HEK293 (cell line): ENCODE data around the gene EXOC2.

Experiments used
- HOXD13 ChIP-seq: sonication (generic); formaldehyde crosslinking; IDR thresholded peaks from 2 replicates; pipeline ENCODE4 v1.8.0; 2022; ENCODE audit warnings: missing genetic modification reagents, borderline replicate concordance
- KLF9 ChIP-seq: fragments of 450-650 bp; formaldehyde crosslinking; IDR thresholded peaks from 2 replicates; pipeline ENCODE4 v1.5.1; 2016; ENCODE audit warnings: missing biosample characterization, missing genetic modification characterization, low read depth
- MYNN ChIP-seq: fragments of 450-650 bp; formaldehyde crosslinking; IDR thresholded peaks from 2 replicates; pipeline ENCODE4 v1.5.1; 2016; ENCODE audit warnings: missing biosample characterization, missing genetic modification characterization, borderline replicate concordance
- REPIN1 ChIP-seq: fragments of 450-650 bp; formaldehyde crosslinking; IDR thresholded peaks from 2 replicates; pipeline ENCODE4 v1.5.1; 2017; ENCODE audit warnings: missing biosample characterization, missing genetic modification characterization, low read depth
- SCRT1 ChIP-seq: fragments of 450-650 bp; formaldehyde crosslinking; IDR thresholded peaks from 2 replicates; pipeline ENCODE4 v1.5.1; 2016; ENCODE audit warnings: missing biosample characterization, missing genetic modification characterization, borderline replicate concordance
- SCRT2 ChIP-seq: fragments of 450-650 bp; formaldehyde crosslinking; IDR thresholded peaks from 2 replicates; pipeline ENCODE4 v1.5.1; 2016; ENCODE audit warnings: missing biosample characterization, missing genetic modification characterization
- TCF7L2 ChIP-seq: IDR thresholded peaks from 2 replicates; pipeline ENCODE4 v1.6.1; 2011; ENCODE audit warnings: low read depth, mild to moderate bottlenecking, inconsistent platforms, low read length, moderate library complexity, borderline replicate concordance
- YY1 ChIP-seq: fragments of 450-650 bp; formaldehyde crosslinking; IDR thresholded peaks from 2 replicates; pipeline ENCODE4 v1.5.1; 2018; ENCODE audit warnings: missing biosample characterization, missing genetic modification characterization
- ZBTB1 ChIP-seq: fragments of 450-650 bp; formaldehyde crosslinking; IDR thresholded peaks from 2 replicates; pipeline ENCODE4 v1.5.1; 2016; ENCODE audit warnings: missing biosample characterization, missing genetic modification characterization
- ZNF2 ChIP-seq: fragments of 450-650 bp; formaldehyde crosslinking; IDR thresholded peaks from 2 replicates; pipeline ENCODE4 v1.5.1; 2016; ENCODE audit warnings: missing biosample characterization, missing genetic modification characterization
- ZNF274 ChIP-seq, 2 experiments: fragments of 200-500 bp in 1 of 2; fragments of 450-650 bp in 1 of 2; sonication (Bioruptor generic) in 1 of 2; formaldehyde crosslinking in 1 of 2; IDR thresholded peaks; 2 replicates each; pipeline versions ENCODE4 v1.5.1 to v1.6.1; 2014 to 2016; ENCODE audit warnings: borderline replicate concordance in 1 of 2, inconsistent platforms in 1 of 2, low read length in 1 of 2, missing biosample characterization in 1 of 2, missing genetic modification characterization in 1 of 2
- ZSCAN23 ChIP-seq: fragments of 450-650 bp; formaldehyde crosslinking; IDR thresholded peaks from 2 replicates; pipeline ENCODE4 v1.5.1; 2016; ENCODE audit warnings: missing biosample characterization, missing genetic modification characterization
- TF ChIP-seq, protein P1 (sequence below): fragments of 450-650 bp; formaldehyde crosslinking; IDR thresholded peaks from 2 replicates; pipeline ENCODE4 v1.5.1; 2016; ENCODE audit warnings: missing biosample characterization, missing genetic modification characterization
- TF ChIP-seq, protein P2 (sequence below): fragments of 450-650 bp; formaldehyde crosslinking; IDR thresholded peaks from 2 replicates; pipeline ENCODE4 v1.5.1; 2017; ENCODE audit warnings: missing biosample characterization, missing genetic modification characterization

DNA sequence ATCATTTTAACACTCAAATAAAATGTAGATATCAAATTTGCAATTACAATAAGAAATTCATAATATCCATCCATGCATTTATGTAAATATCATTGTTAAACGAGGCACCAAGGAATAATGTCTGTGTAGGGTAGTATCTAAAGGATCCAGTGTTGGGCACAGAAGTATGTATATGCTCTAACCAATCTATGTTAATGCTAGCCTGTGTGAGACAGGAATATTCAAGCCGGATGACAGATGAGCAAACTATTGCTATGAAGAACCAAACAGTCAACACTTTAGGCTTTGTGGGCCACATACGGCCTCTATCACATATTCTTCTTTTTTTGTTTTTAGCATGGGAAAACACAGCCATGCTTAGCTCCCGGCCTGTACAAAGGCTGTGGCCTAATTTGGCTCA is 81.0 kb downstream of the EXOC2 start:
- no peak for TF ChIP-seq SCRT1 (tag by site-specific recombination)
- TF ChIP-seq, protein P1, sequence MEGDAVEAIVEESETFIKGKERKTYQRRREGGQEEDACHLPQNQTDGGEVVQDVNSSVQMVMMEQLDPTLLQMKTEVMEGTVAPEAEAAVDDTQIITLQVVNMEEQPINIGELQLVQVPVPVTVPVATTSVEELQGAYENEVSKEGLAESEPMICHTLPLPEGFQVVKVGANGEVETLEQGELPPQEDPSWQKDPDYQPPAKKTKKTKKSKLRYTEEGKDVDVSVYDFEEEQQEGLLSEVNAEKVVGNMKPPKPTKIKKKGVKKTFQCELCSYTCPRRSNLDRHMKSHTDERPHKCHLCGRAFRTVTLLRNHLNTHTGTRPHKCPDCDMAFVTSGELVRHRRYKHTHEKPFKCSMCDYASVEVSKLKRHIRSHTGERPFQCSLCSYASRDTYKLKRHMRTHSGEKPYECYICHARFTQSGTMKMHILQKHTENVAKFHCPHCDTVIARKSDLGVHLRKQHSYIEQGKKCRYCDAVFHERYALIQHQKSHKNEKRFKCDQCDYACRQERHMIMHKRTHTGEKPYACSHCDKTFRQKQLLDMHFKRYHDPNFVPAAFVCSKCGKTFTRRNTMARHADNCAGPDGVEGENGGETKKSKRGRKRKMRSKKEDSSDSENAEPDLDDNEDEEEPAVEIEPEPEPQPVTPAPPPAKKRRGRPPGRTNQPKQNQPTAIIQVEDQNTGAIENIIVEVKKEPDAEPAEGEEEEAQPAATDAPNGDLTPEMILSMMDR (tag by site-specific recombination) = no peak
- TF ChIP-seq ZSCAN23 = no peak
- no peak for TF ChIP-seq HOXD13
- TF ChIP-seq, protein P2, sequence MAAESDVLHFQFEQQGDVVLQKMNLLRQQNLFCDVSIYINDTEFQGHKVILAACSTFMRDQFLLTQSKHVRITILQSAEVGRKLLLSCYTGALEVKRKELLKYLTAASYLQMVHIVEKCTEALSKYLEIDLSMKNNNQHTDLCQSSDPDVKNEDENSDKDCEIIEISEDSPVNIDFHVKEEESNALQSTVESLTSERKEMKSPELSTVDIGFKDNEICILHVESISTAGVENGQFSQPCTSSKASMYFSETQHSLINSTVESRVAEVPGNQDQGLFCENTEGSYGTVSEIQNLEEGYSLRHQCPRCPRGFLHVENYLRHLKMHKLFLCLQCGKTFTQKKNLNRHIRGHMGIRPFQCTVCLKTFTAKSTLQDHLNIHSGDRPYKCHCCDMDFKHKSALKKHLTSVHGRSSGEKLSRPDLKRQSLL (tag by site-specific recombination) = no peak
- no peak for TF ChIP-seq YY1
- no peak for TF ChIP-seq SCRT2 (tag by site-specific recombination)
- no peak for TF ChIP-seq ZNF274 (IDR thresholded peaks at IDR 0.05; ENCODE audit: low read length)
- no peak for TF ChIP-seq ZNF274 (tag by site-specific recombination; IDR thresholded peaks at IDR 0.05; ENCODE audit: borderline replicate concordance)
- TF ChIP-seq TCF7L2 = no peak
- no peak for TF ChIP-seq MYNN
- TF ChIP-seq ZNF2 (tag by site-specific recombination) = no peak
- no peak for TF ChIP-seq REPIN1 (tag by site-specific recombination)
- TF ChIP-seq KLF9 (tag by site-specific recombination) = no peak
- TF ChIP-seq ZBTB1 (tag by site-specific recombination) = no peak
